ENCODE results near the gene AKR1B1.

- TF ChIP-seq EZH2phosphoT487 (IDR thresholded peaks at IDR 0.05; ENCODE audit: borderline replicate concordance, low read depth, low read length) (no peak), CTCF (conservative IDR thresholded peaks at IDR 0.05; ENCODE audit: low read length) (no peak)
Measured at GRCh38 chr7:134476044-134476443, 17.1 kb upstream of the AKR1B1 start.

Measured in OCI-LY7 (cell line).